Measurements from ENCODE around the gene ZNF234.
"Not testable (repeated sequence)": the region's sequence is repeated elsewhere in the genome, so short reads cannot be mapped to it uniquely, and the experiment has no call there.

The ZNF234 gene

GRCh38 chr19:44121162-44121561 lies 20.2 kb upstream of the ZNF234 start:
- H3K4me1 ChIP-seq (ENCODE audit: control insufficient read depth, insufficient read depth, low read length); H3K27ac ChIP-seq (ENCODE audit: low read length); H3K4me3 ChIP-seq (ENCODE audit: low read length in 2 of 2); H3K27me3 ChIP-seq (ENCODE audit: control insufficient read depth in 1 of 2, insufficient read depth in 2 of 2, low read length in 2 of 2); H3K9me3 ChIP-seq (ENCODE audit: control insufficient read depth in 2 of 2, low read length in 2 of 2); H3K9ac ChIP-seq (ENCODE audit: low read length in 2 of 2): not testable (repeated sequence)
- H3K36me3 ChIP-seq (ENCODE audit: control insufficient read depth in 2 of 2, insufficient read depth in 2 of 2, low read length in 2 of 2): peaks cover 34 to 61% of the 10 kb centered on the region in 2 donors

GRCh38 chr19:44131955-44132354 lies 9.4 kb upstream of the ZNF234 start:
- no peak overlapping the region for H3K9ac ChIP-seq (ENCODE audit: low read length in 2 of 2)
- no peaks in the 10 kb centered on the region for H3K4me1 ChIP-seq (ENCODE audit: control insufficient read depth, insufficient read depth, low read length)
- no peaks in the 10 kb centered on the region for H3K27me3 ChIP-seq (ENCODE audit: control insufficient read depth in 1 of 2, insufficient read depth in 2 of 2, low read length in 2 of 2)
- peak overlapping the region in 1 of 2 donors; percentile 15 for H3K4me3 ChIP-seq (ENCODE audit: low read length in 2 of 2)
- H3K36me3 ChIP-seq (ENCODE audit: control insufficient read depth in 2 of 2, insufficient read depth in 2 of 2, low read length in 2 of 2): peaks cover 28 to 33% of the 10 kb centered on the region in 2 donors
- H3K27ac ChIP-seq (ENCODE audit: low read length): no peak overlapping the region
- H3K9me3 ChIP-seq (ENCODE audit: control insufficient read depth in 2 of 2, low read length in 2 of 2): peaks cover 9 to 17% of the 10 kb centered on the region in 2 donors

GRCh38 chr19:44142059-44142433 lies 692 bp downstream of the ZNF234 start:
- Histone ChIP-seq H3K9me3 (ENCODE audit: control insufficient read depth in 2 of 2, low read length in 2 of 2) (no peaks in the 10 kb centered on the region), H3K36me3 (ENCODE audit: control insufficient read depth in 2 of 2, insufficient read depth in 2 of 2, low read length in 2 of 2) (peaks cover 14 to 22% of the 10 kb centered on the region in 2 donors), H3K27me3 (ENCODE audit: control insufficient read depth in 1 of 2, insufficient read depth in 2 of 2, low read length in 2 of 2) (no peaks in the 10 kb centered on the region), H3K4me1 (ENCODE audit: control insufficient read depth, insufficient read depth, low read length) (peaks cover 12% of the 10 kb centered on the region), H3K27ac (ENCODE audit: low read length) (peak overlapping the region; percentile 55), H3K9ac (ENCODE audit: low read length in 2 of 2) (peak overlapping the region; percentile 69 to 92), H3K4me3 (ENCODE audit: low read length in 2 of 2) (peak overlapping the region; percentile 95 to 98)

GRCh38 chr19:44149776-44150175 lies 8.4 kb downstream of the ZNF234 start:
- no peak overlapping the region for H3K27ac ChIP-seq (ENCODE audit: low read length)
- H3K4me3 ChIP-seq (ENCODE audit: low read length in 2 of 2): no peak overlapping the region
- no peak overlapping the region for H3K9ac ChIP-seq (ENCODE audit: low read length in 2 of 2)
- no peaks in the 10 kb centered on the region for H3K4me1 ChIP-seq (ENCODE audit: control insufficient read depth, insufficient read depth, low read length)
- peaks cover 15 to 18% of the 10 kb centered on the region in 2 donors for H3K9me3 ChIP-seq (ENCODE audit: control insufficient read depth in 2 of 2, low read length in 2 of 2)
- no peaks in the 10 kb centered on the region for H3K27me3 ChIP-seq (ENCODE audit: control insufficient read depth in 1 of 2, insufficient read depth in 2 of 2, low read length in 2 of 2)
- H3K36me3 ChIP-seq (ENCODE audit: control insufficient read depth in 2 of 2, insufficient read depth in 2 of 2, low read length in 2 of 2): peaks cover 64 to 66% of the 10 kb centered on the region in 2 donors

GRCh38 chr19:44151491-44151890 lies 10.1 kb downstream of the ZNF234 start:
- H3K27me3 ChIP-seq (ENCODE audit: control insufficient read depth in 1 of 2, insufficient read depth in 2 of 2, low read length in 2 of 2): no peaks in the 10 kb centered on the region
- H3K27ac ChIP-seq (ENCODE audit: low read length): no peak overlapping the region
- H3K9ac ChIP-seq (ENCODE audit: low read length in 2 of 2): no peak overlapping the region
- peaks cover 25 to 30% of the 10 kb centered on the region in 2 donors for H3K9me3 ChIP-seq (ENCODE audit: control insufficient read depth in 2 of 2, low read length in 2 of 2)
- peaks cover 58 to 69% of the 10 kb centered on the region in 2 donors for H3K36me3 ChIP-seq (ENCODE audit: control insufficient read depth in 2 of 2, insufficient read depth in 2 of 2, low read length in 2 of 2)
- no peak overlapping the region for H3K4me3 ChIP-seq (ENCODE audit: low read length in 2 of 2)
- H3K4me1 ChIP-seq (ENCODE audit: control insufficient read depth, insufficient read depth, low read length): no peaks in the 10 kb centered on the region

GRCh38 chr19:44156475-44156874 lies 15.1 kb downstream of the ZNF234 start:
- Histone ChIP-seq H3K9ac (ENCODE audit: low read length in 2 of 2) (no peak overlapping the region), H3K4me1 (ENCODE audit: control insufficient read depth, insufficient read depth, low read length) (no peaks in the 10 kb centered on the region), H3K27me3 (ENCODE audit: control insufficient read depth in 1 of 2, insufficient read depth in 2 of 2, low read length in 2 of 2) (no peaks in the 10 kb centered on the region), H3K36me3 (ENCODE audit: control insufficient read depth in 2 of 2, insufficient read depth in 2 of 2, low read length in 2 of 2) (peaks cover 46 to 47% of the 10 kb centered on the region in 2 donors), H3K27ac (ENCODE audit: low read length) (no peak overlapping the region), H3K9me3 (ENCODE audit: control insufficient read depth in 2 of 2, low read length in 2 of 2) (peaks cover 47 to 49% of the 10 kb centered on the region in 2 donors), H3K4me3 (ENCODE audit: low read length in 2 of 2) (peak overlapping the region in 1 of 2 donors; percentile 5)

- Histone ChIP-seq H3K4me1 (ENCODE audit: control insufficient read depth, insufficient read depth, low read length) (peaks cover 6% of the 10 kb centered on the region), H3K9ac (ENCODE audit: low read length in 2 of 2) (no peak overlapping the region), H3K27ac (ENCODE audit: low read length) (no peak overlapping the region), H3K4me3 (ENCODE audit: low read length in 2 of 2) (no peak overlapping the region), H3K9me3 (ENCODE audit: control insufficient read depth in 2 of 2, low read length in 2 of 2) (peaks cover 6 to 21% of the 10 kb centered on the region in 2 donors), H3K27me3 (ENCODE audit: control insufficient read depth in 1 of 2, insufficient read depth in 2 of 2, low read length in 2 of 2) (no peaks in the 10 kb centered on the region), H3K36me3 (ENCODE audit: control insufficient read depth in 2 of 2, insufficient read depth in 2 of 2, low read length in 2 of 2) (peaks cover 10 to 18% of the 10 kb centered on the region in 2 donors)
These were observed 22.4 kb downstream of the ZNF234 start for GRCh38 chr19:44163789-44164188.

GRCh38 chr19:44164327-44164672 lies 22.9 kb downstream of the ZNF234 start:
- peak overlapping the region; percentile 76 to 97 for H3K4me3 ChIP-seq (ENCODE audit: low read length in 2 of 2)
- H3K27me3 ChIP-seq (ENCODE audit: control insufficient read depth in 1 of 2, insufficient read depth in 2 of 2, low read length in 2 of 2): no peaks in the 10 kb centered on the region
- peak overlapping the region; percentile 90 for H3K27ac ChIP-seq (ENCODE audit: low read length)
- peaks cover 11 to 20% of the 10 kb centered on the region in 2 donors for H3K36me3 ChIP-seq (ENCODE audit: control insufficient read depth in 2 of 2, insufficient read depth in 2 of 2, low read length in 2 of 2)
- peaks cover 7 to 16% of the 10 kb centered on the region in 2 donors for H3K9me3 ChIP-seq (ENCODE audit: control insufficient read depth in 2 of 2, low read length in 2 of 2)
- H3K4me1 ChIP-seq (ENCODE audit: control insufficient read depth, insufficient read depth, low read length): peaks cover 6% of the 10 kb centered on the region
- peak overlapping the region in 1 of 2 donors; percentile 5 for H3K9ac ChIP-seq (ENCODE audit: low read length in 2 of 2)

GRCh38 chr19:44164673-44165512 lies 23.5 kb downstream of the ZNF234 start, which contains the start of gene ZNF226:
TSS of gene ZNF226 (plus strand) at chr19:44165100. CDS start at chr19:44170081, 4,981 bp downstream.
- no peaks in the 10 kb centered on the region for H3K27me3 ChIP-seq (ENCODE audit: control insufficient read depth in 1 of 2, insufficient read depth in 2 of 2, low read length in 2 of 2)
- peaks cover 11 to 14% of the 10 kb centered on the region in 2 donors for H3K9me3 ChIP-seq (ENCODE audit: control insufficient read depth in 2 of 2, low read length in 2 of 2)

GRCh38 chr19:44170660-44171059 lies 29.3 kb downstream of the ZNF234 start:
- H3K9me3 ChIP-seq (ENCODE audit: control insufficient read depth in 2 of 2, low read length in 2 of 2): peaks cover 18 to 43% of the 10 kb centered on the region in 2 donors
- not testable (repeated sequence) for H3K4me3 ChIP-seq (ENCODE audit: low read length in 2 of 2)

More at GRCh38 chr19:44164673-44165512, 23.5 kb downstream of the ZNF234 start, which contains the start of gene ZNF226:
- Histone ChIP-seq H3K4me1 (ENCODE audit: control insufficient read depth, insufficient read depth, low read length) (peaks cover 6% of the 10 kb centered on the region), H3K27ac (ENCODE audit: low read length) (peak within 1 kb of the TSS; percentile 90), H3K4me3 (ENCODE audit: low read length in 2 of 2) (peak within 1 kb of the TSS; percentile 76 to 97), H3K9ac (ENCODE audit: low read length in 2 of 2) (peak within 1 kb of the TSS; percentile 82 to 98), H3K36me3 (ENCODE audit: control insufficient read depth in 2 of 2, insufficient read depth in 2 of 2, low read length in 2 of 2) (peaks cover 17 to 26% of the 10 kb centered on the region in 2 donors)

GRCh38 chr19:44176590-44176989 lies 35.2 kb downstream of the ZNF234 start:
- no peaks in the 10 kb centered on the region for H3K4me1 ChIP-seq (ENCODE audit: control insufficient read depth, insufficient read depth, low read length)
- no peak overlapping the region for H3K9ac ChIP-seq (ENCODE audit: low read length in 2 of 2)
- H3K4me3 ChIP-seq (ENCODE audit: low read length in 2 of 2): peak overlapping the region in 1 of 2 donors; percentile 36
- H3K27me3 ChIP-seq (ENCODE audit: control insufficient read depth in 1 of 2, insufficient read depth in 2 of 2, low read length in 2 of 2): no peaks in the 10 kb centered on the region
- H3K27ac ChIP-seq (ENCODE audit: low read length): no peak overlapping the region
- H3K9me3 ChIP-seq (ENCODE audit: control insufficient read depth in 2 of 2, low read length in 2 of 2): peaks cover 58 to 63% of the 10 kb centered on the region in 2 donors
- peaks cover 57 to 60% of the 10 kb centered on the region in 2 donors for H3K36me3 ChIP-seq (ENCODE audit: control insufficient read depth in 2 of 2, insufficient read depth in 2 of 2, low read length in 2 of 2)

More at GRCh38 chr19:44170660-44171059, 29.3 kb downstream of the ZNF234 start:
- not testable (repeated sequence) for H3K9ac ChIP-seq (ENCODE audit: low read length in 2 of 2); H3K4me1 ChIP-seq (ENCODE audit: control insufficient read depth, insufficient read depth, low read length); H3K27me3 ChIP-seq (ENCODE audit: control insufficient read depth in 1 of 2, insufficient read depth in 2 of 2, low read length in 2 of 2); H3K27ac ChIP-seq (ENCODE audit: low read length)
- peaks cover 65 to 76% of the 10 kb centered on the region in 2 donors for H3K36me3 ChIP-seq (ENCODE audit: control insufficient read depth in 2 of 2, insufficient read depth in 2 of 2, low read length in 2 of 2)
